NOMO-1 treated with DMSO at 0.1 percent for 48 hours (cell line): ENCODE data around the gene ARCN1.
"Not testable (repeated sequence)": the region's sequence is repeated elsewhere in the genome, so short reads cannot be mapped to it uniquely, and the experiment has no call there.

Source experiments
- DNase-seq: peaks from one replicate; lab custom pipeline; 2025; ENCODE audit not compliant: unreplicated experiment; lab: John Stamatoyannopoulos, UW

ARCN1 gene

GRCh38 chr11:118544010-118544646 is 28.1 kb upstream of the ARCN1 start:
- no peak for DNase-seq

- DNase-seq = no peak
These were observed 27.6 kb upstream of the ARCN1 start for GRCh38 chr11:118544647-118545010.

GRCh38 chr11:118545533-118545932 is 26.7 kb upstream of the ARCN1 start:
- DNase-seq = no peak

GRCh38 chr11:118547132-118547531 is 25.1 kb upstream of the ARCN1 start:
- DNase-seq = no peak

DNA sequence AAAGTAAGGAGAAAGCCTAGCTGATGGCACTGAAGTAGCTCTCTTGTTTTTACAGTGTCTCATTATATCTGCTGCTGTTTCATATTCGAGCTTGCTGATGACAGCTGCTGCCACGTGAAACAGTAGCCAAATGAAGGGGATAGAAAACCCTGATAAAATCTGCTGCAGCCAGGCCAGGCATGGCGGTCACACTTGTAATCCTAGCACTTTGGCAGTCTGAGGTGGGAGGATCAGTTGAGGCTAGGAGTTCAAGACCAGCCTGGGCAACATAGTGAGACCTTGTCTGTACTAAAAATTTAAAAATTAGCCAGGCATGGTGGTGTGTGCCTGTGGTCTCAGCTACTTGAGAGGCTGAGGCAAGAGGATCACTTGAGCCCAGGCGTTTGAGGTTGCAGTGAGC is 19.9 kb upstream of the ARCN1 start:
- no peak for DNase-seq

DNA sequence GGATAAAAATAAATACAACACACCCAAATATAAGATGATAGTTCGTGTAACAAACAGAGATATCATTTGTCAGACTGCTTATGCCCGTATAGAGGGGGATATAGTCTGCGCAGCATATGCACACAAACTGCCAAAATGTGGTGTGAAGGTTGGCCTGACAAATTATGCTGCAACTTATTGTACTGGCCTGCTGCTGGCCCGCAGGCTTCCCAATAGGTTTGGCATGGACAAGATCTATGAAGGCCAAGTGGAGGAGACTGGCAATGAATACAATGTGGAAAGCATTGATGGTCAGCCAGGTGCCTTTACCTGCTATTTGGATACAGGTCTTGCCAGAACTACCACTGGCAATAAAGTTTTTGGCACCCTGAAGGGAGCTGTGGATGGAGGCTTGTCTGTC is 11.4 kb upstream of the ARCN1 start:
- no peak for DNase-seq

DNA sequence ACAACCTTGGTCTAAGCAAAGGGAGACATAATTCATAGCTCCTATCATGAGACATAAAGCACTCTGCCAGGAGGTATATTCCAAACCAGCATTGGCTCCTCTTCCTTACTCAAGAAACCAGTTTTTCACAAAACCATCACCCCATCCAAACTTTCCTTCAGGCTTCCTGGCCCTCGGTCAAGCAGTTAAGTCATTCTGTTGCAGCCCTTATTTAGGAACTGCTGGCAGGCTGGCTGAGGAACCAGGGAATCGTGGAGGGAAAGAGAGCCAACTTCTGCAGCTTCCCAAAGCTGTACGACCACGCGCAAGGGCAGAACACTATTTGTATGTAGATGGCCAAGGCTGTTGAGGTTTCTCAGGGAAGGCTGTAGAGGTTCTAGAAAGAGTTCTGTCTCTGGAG is 7.2 kb upstream of the ARCN1 start:
- no peak for DNase-seq

DNA sequence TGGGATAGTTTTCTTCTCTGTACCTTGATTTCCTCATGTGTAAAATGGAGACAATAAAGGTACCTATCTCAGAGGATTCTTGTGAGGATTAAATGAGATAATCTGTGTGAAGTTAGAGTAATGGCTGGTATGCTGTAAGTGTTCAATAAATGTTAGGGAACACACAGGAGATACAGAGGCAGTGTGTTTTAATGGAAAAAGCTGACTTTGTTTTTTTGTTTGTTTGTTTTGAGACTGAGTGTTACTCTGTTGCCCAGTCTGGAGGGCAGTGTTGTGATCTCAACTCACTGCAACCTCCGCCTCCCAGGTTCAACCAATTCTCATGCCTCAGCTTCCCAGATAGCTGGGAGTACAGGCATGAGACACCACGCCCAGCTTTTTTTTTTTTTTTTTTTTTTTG is 2.5 kb upstream of the ARCN1 start:
- no peak for DNase-seq

DNA sequence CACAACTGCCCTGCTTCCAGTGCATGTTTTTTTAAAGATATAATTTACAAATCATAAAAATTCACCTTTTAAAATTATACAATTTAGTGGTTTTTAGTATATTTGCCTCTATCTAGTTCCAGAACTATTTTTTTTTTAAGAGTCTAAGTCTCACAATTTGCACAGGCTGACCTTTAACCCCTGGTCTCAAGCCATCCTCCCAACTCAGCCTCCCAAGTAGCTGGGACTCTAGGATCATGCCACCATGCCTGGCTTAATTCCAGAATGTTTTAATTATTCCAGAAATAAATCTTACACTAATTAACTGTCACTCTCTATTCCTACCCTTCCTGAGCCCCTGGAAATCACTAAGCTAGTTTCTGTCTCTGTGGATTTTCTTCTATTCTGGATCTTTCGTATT is 1.4 kb upstream of the ARCN1 start:
- no peak for DNase-seq

DNA sequence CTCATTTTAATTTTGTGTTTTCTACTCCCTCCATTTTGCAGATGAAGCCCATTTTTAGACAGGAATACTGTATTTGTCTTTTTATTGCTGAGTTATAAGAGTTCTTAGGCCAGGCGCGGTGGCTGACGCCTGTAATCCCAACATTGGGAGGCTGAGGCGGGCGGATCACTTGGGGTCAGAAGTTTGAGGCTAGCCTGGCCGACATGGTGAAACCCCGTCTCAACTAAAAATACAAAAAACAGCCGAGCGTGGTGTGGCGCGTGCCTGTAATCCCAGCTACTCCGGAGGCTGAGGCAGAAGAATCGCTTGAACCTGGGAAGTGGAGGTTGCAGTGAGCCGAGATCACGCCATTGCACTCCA is 528 bp upstream of the ARCN1 start:
- DNase-seq = not testable (repeated sequence)

- peak; percentile 21 for DNase-seq
These were observed 857 bp downstream of the ARCN1 start for GRCh38 chr11:118572981-118573550.

DNA sequence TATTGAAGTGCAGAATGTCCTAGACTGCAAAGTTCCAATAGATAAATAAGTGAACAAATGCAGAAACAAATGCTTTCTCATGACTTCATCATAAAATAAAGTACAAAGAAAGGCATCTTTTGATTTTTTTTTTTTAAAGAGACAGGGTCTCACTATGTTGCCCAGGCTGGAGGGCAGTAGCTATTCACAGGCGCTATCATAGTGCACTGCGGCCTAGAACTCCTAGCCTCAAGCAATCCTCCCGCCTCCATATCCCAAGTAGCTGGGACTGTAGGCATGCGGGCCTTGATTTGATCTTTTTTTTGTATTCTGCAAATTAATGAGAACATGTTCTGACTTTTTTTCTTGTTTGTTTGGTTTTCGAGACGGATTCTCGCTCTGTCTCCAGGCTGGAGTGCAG is 2.4 kb downstream of the ARCN1 start:
- DNase-seq = no peak

DNA sequence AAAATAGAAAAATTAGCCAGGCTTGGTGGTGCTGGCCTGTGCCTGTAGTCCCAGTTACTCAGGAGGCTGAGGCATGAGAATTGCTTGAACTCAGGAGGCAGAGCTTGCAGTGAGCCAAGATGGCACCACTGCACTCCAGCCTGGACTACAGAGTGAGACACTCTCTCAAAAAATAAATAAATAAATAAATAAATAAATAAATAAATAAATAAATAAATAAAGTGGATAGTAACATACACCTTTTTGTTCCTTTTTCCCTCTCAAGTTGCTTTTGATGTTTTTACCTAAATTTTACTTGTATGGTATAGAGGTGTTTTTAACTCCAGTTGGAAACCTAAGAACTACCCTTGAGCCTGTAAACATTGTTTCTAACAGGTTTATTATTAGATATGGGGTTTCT is 5.8 kb downstream of the ARCN1 start:
- not testable (repeated sequence) for DNase-seq

GRCh38 chr11:118581057-118581456 is 8.8 kb downstream of the ARCN1 start:
- no peak for DNase-seq

GRCh38 chr11:118587952-118588351 is 15.7 kb downstream of the ARCN1 start:
- DNase-seq = no peak

GRCh38 chr11:118592616-118593367 is 20.6 kb downstream of the ARCN1 start:
- no peak for DNase-seq

DNA sequence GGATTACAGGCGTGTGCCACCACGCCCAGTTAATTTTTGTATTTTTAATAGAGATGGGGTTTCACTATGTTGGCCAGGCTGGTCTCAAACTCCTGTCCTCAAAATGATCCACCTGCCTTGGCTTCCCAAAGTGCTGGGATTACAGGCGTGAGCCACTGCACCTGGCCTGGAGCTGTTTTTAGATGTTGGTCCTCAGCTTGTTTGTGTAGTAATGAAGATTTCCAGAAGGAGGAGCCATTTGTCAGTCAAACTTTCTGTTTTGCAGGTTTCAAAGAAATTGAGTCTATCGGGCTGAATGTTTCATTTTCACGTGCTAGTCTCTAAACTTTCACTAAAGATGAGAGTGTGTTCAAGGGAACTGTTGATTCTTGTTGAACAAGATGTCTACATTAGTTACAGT is 22.8 kb downstream of the ARCN1 start:
- peak; percentile 22 for DNase-seq

DNA sequence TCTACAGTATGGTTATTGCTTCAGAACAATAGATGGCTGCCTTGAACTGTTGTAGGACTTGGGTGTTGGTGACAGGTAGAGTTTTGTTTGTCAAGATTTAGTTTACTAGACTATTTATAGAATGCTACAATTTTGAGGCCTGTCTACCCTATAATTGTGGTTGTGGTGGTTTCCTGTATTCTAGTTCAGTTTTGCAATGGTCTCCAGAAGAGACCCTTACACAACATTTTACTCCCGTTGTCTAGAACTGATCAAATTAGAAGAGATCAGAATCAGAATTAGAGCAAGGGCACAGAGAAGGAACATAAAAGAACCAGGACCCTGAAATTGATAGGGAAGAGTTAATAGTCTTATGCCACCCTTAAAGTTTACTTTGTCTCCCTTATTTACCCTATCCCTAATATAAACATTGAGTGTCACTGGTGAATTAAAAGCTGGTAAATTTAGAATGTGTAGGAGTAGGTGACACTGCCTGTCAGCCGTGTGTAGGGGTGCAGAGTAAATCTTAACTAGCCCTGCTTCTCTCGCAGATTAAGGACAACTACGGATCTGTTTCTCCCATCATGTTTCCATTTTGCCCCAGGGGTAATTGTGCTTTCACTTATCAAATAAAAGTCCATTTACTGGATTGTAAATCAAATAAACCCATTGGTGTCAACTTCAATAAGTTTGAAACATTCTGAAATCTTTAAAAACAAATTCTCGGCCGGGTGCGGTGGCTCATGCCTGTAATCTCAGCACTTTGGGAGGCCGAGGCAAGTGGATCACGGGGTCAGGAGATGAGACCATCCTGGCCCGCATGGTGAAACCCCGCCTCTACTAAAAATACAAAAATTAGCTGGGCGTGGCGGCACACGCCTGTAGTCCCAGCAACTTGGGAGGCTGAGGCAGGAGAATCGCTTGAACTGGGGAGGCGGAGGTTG is 24.3 kb downstream of the ARCN1 start:
- DNase-seq = peak; percentile 81

- no peak for DNase-seq
These were observed 25.3 kb downstream of the ARCN1 start for GRCh38 chr11:118597556-118597955.

GRCh38 chr11:118602331-118602730 is 30.1 kb downstream of the ARCN1 start:
- DNase-seq = no peak

- DNase-seq = not testable (repeated sequence)
These were observed 31.5 kb downstream of the ARCN1 start for GRCh38 chr11:118603709-118604108.

DNA sequence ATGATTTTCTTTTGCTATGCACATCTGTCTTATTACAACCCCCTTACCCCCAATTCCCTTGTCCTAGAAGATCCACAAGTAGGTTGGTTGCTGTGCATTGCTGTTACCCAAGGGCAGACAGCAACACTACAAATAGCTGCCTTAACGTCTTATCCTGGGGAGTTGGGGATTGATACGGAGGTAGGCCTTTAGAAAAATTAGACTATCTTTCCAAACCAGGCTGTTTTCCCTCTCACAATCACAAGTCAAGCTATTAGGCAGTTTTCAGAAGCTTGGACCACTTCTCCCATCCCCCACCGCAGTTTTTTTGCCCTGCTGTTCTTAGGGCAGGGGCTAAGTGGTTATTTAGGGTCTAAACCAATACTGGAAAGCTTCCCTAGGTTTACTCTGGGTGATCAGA is 32.4 kb downstream of the ARCN1 start:
- no peak for DNase-seq
